HCT116 (cell line): Measurements from ENCODE around the gene DCUN1D2. TPM values are rescaled to one million over a fixed set of nuclear protein-coding genes. Genes with fewer than 3 reads are reported as not detected.

Experiments
- ATAC-seq: fragments of 200-7000 bp; cut with Tn5 transposase; 2 replicates; pipeline ENCODE4 v1.9.1; 2020; ENCODE audit warnings: mild to moderate bottlenecking, moderate library complexity
- BruUV-seq: library from RNA; stranded (reverse); fragments of 400-500 nt; replicated peaks from 2 replicates; lab custom pipeline; 2021; lab: Mats Ljungman, UMichigan
- CTCF ChIA-PET: fragments of 300-600 bp; sonication (Branson Sonifier 250); formaldehyde crosslinking; loops from one replicate; lab custom pipeline; 2021; ENCODE audit warnings: antibody characterized with exemption; lab: Charles Lee
- POLR2A ChIA-PET: fragments of 300-600, 350-600 bp; sonication (Branson Sonifier 250); formaldehyde crosslinking; loops from one replicate; lab custom pipeline; 2021; ENCODE audit warnings: antibody characterized with exemption; lab: Charles Lee
- RAD21 ChIA-PET, 2 experiments: fragments of 300-600 bp; sonication (Branson Sonifier 250); formaldehyde crosslinking; loops; one replicate each; lab custom pipeline; 2023; ENCODE audit warnings: low total read pairs in 2 of 2; ENCODE audit not compliant: uncharacterized antibody in 2 of 2, unreplicated experiment in 2 of 2, low non-redundant PET in 1 of 2; lab: Charles Lee
- DNase-seq: peaks from one replicate; pipeline ENCODE4 v3.0.0-alpha.2; 2010; ENCODE audit warnings: low read depth, low spot score
- H2AFZ ChIP-seq: fragments of 200-600 bp; shearing (Covaris generic), sonication (generic); 2 replicates; pipeline ENCODE4 v1.6.1; 2017; ENCODE audit warnings: low read depth, mixed run types, mixed read lengths, antibody characterized with exemption, low read length; ENCODE audit not compliant: poor library complexity, severe bottlenecking
- H3K27ac ChIP-seq: 2 replicates; pipeline ENCODE4 v1.5.1; 2012; ENCODE audit warnings: low read depth, low read length
- H3K27me3 ChIP-seq: fragments of 200-600 bp; sonication (generic); 2 replicates; pipeline ENCODE4 v1.6.1; 2016; ENCODE audit warnings: mixed run types, low read length, mixed read lengths; ENCODE audit not compliant: insufficient read depth
- H3K36me3 ChIP-seq, 2 experiments: fragments of 200-500 bp in 1 of 2; fragments of 200-600 bp in 1 of 2; sonication (Bioruptor generic) in 1 of 2; sonication (generic) in 1 of 2; 2 replicates each; pipeline versions ENCODE4 v1.5.1 to v1.6.1; 2014 to 2016; ENCODE audit warnings: low read length in 2 of 2, inconsistent platforms in 1 of 2, mixed read lengths in 1 of 2, mixed run types in 1 of 2; ENCODE audit not compliant: insufficient read depth in 2 of 2, control insufficient read depth in 1 of 2
- H3K4me1 ChIP-seq, 2 experiments: fragments of 200-600 bp in 1 of 2; sonication (generic) in 1 of 2; 2 replicates each; pipeline versions ENCODE4 v1.5.1 to v1.6.1; 2012 to 2017; ENCODE audit warnings: low read length in 2 of 2, inconsistent platforms in 1 of 2, mild to moderate bottlenecking in 1 of 2, mixed read lengths in 1 of 2, mixed run types in 1 of 2, moderate library complexity in 1 of 2; ENCODE audit not compliant: insufficient read depth in 2 of 2, control insufficient read depth in 1 of 2
- H3K4me2 ChIP-seq: fragments of 200-600 bp; sonication (generic); 2 replicates; pipeline ENCODE4 v1.6.1; 2017; ENCODE audit warnings: mixed run types, low read length, mixed read lengths
- H3K4me3 ChIP-seq, 2 experiments: fragments of 200-600 bp in 1 of 2; sonication (generic) in 1 of 2; replicated peaks in 1 of 2; 2 replicates each; pipeline ENCODE4 v1.5.1; 2011 to 2016; ENCODE audit warnings: low read length in 2 of 2, control low read depth in 1 of 2, low read depth in 1 of 2, mild to moderate bottlenecking in 1 of 2, mixed read lengths in 1 of 2, mixed run types in 1 of 2
- H3K79me2 ChIP-seq: fragments of 200-600 bp; sonication (generic); 2 replicates; pipeline ENCODE4 v1.6.1; 2017; ENCODE audit warnings: mild to moderate bottlenecking, mixed run types, low read length, moderate library complexity, mixed read lengths; ENCODE audit not compliant: insufficient read depth
- H3K9ac ChIP-seq: fragments of 200-600 bp; sonication (generic); 2 replicates; pipeline ENCODE4 v1.6.1; 2016; ENCODE audit warnings: low read length, mixed read lengths
- H3K9me2 ChIP-seq: fragments of 200-600 bp; sonication (generic), shearing (Covaris generic); 2 replicates; pipeline ENCODE4 v1.6.1; 2017; ENCODE audit warnings: mixed run types, mild to moderate bottlenecking, moderate library complexity; ENCODE audit not compliant: insufficient read depth
- H3K9me3 ChIP-seq, 2 experiments: fragments of 200-500 bp in 1 of 2; fragments of 200-600 bp in 1 of 2; sonication (Bioruptor generic) in 1 of 2; sonication (generic) in 1 of 2; 2 replicates each; pipeline ENCODE4 v1.6.1; 2014 to 2017; ENCODE audit warnings: low read length in 2 of 2, mixed read lengths in 2 of 2, inconsistent platforms in 1 of 2, low read depth in 1 of 2, mild to moderate bottlenecking in 1 of 2, mixed run types in 1 of 2, moderate library complexity in 1 of 2; ENCODE audit not compliant: control insufficient read depth in 1 of 2, insufficient read depth in 1 of 2
- H4K20me1 ChIP-seq: fragments of 200-600 bp; sonication (generic), shearing (Covaris generic); 2 replicates; pipeline ENCODE4 v1.6.1; 2017; ENCODE audit warnings: mixed run types, mild to moderate bottlenecking, moderate library complexity; ENCODE audit not compliant: insufficient read depth
- CBX3 ChIP-seq: IDR thresholded peaks from 2 replicates; pipeline ENCODE4 v1.6.1; 2012; ENCODE audit warnings: low read depth
- CEBPB ChIP-seq: IDR thresholded peaks from 2 replicates; pipeline ENCODE4 v1.6.1; 2012; ENCODE audit warnings: low read depth
- CTCF ChIP-seq, 3 experiments: fragments of 200-600 bp in 1 of 3; sonication (generic) in 1 of 3; IDR thresholded peaks in 2 of 3; conservative IDR thresholded peaks in 1 of 3; 2 replicates each; pipeline ENCODE4 v1.5.1; 2012 to 2017; ENCODE audit warnings: low read depth in 2 of 3, low read length in 2 of 3, antibody characterized with exemption in 1 of 3, borderline replicate concordance in 1 of 3, control low read depth in 1 of 3, mild to moderate bottlenecking in 1 of 3, mixed read lengths in 1 of 3, mixed run types in 1 of 3, moderate library complexity in 1 of 3; ENCODE audit not compliant: insufficient read depth in 1 of 3
- EGR1 ChIP-seq: IDR thresholded peaks from 2 replicates; pipeline ENCODE4 v1.6.1; 2012; ENCODE audit warnings: low read depth
- EZH2 ChIP-seq: fragments of 200-600 bp; sonication (generic); IDR thresholded peaks from 2 replicates; pipeline ENCODE4 v1.6.1; 2017; ENCODE audit warnings: antibody characterized with exemption, mixed run types
- EZH2phosphoT487 ChIP-seq: fragments of 200-600 bp; IDR thresholded peaks from 2 replicates; pipeline ENCODE4 v1.6.1; 2018; ENCODE audit warnings: antibody characterized with exemption, borderline replicate concordance
- MAX ChIP-seq: IDR thresholded peaks from 2 replicates; pipeline ENCODE4 v1.6.1; 2012
- POLR2AphosphoS5 ChIP-seq: IDR thresholded peaks from 2 replicates; pipeline ENCODE4 v1.6.1; 2011; ENCODE audit warnings: mild to moderate bottlenecking, low read depth, low read length, moderate library complexity
- RAD21 ChIP-seq: IDR thresholded peaks from 2 replicates; pipeline ENCODE4 v1.6.1; 2012; ENCODE audit warnings: low read depth, mild to moderate bottlenecking
- SIN3A ChIP-seq: IDR thresholded peaks from 2 replicates; pipeline ENCODE4 v1.6.1; 2012; ENCODE audit warnings: low read depth
- SRF ChIP-seq: IDR thresholded peaks from 2 replicates; pipeline ENCODE4 v1.6.1; 2012; ENCODE audit warnings: low read depth
- YY1 ChIP-seq: IDR thresholded peaks from 2 replicates; pipeline ENCODE4 v1.6.1; 2011; ENCODE audit warnings: low read length, low read depth, moderate library complexity, mild to moderate bottlenecking; ENCODE audit not compliant: insufficient replicate concordance; ENCODE audit errors: extremely low read depth
- intact Hi-C: fragments of 100-400 bp; cut with micrococcal nuclease; formaldehyde crosslinking; loops from 2 replicates; pipeline ENCODE4 v1.10.0; 2022
- total RNA-seq: library from RNA; stranded (reverse); gene quantifications from one replicate; pipeline ENCODE4 v1.2.1, GENCODE V29; 2021; ENCODE audit not compliant: unreplicated experiment

Gene DCUN1D2
- total RNA-seq, 1 experiment from 2014 or later, result 25.4 TPM

- DNase-seq (no peak), ATAC-seq (no peak)
- intact Hi-C loops, result no loop called here
- H3K79me2 ChIP-seq, result no peaks in the 10 kb centered on the region
- H3K9me2 ChIP-seq, result no peaks in the 10 kb centered on the region
- RAD21 ChIA-PET, result no interaction called here
- H3K36me3 ChIP-seq, result no peaks in the 10 kb centered on the region
- H3K9me3 ChIP-seq, result no peaks in the 10 kb centered on the region
- H3K4me2 ChIP-seq, result no peak overlapping the region
- H4K20me1 ChIP-seq, result no peaks in the 10 kb centered on the region
- BruUV-seq, result no TSS peak
- TF ChIP-seq POLR2AphosphoS5, result no peak
- TF ChIP-seq EZH2phosphoT487, result no peak
- TF ChIP-seq CEBPB, result no peak
- no peak for TF ChIP-seq EGR1
- no peak for TF ChIP-seq CTCF (IDR thresholded peaks at IDR 0.05 in 2 of 3, conservative IDR thresholded peaks at IDR 0.05 in 1 of 3; ENCODE audit: borderline replicate concordance in 1 of 3, insufficient read depth in 1 of 3, low read depth in 2 of 3, low read length in 2 of 3)
- TF ChIP-seq EZH2, result no peak
- TF ChIP-seq, all 23 proteins: peak for 0
- POLR2A ChIA-PET, result no interaction called here
- CTCF ChIA-PET, result no interaction called here
- no peak overlapping the region for H3K9ac ChIP-seq
- peaks cover 17 to 23% of the 10 kb centered on the region in 2 experiments for H3K4me1 ChIP-seq
- H2AFZ ChIP-seq, result no peak overlapping the region
- peak overlapping the region; percentile 6; the same call in 1 of the 2 replicates for H3K27ac ChIP-seq
- peaks cover 2% of the 10 kb centered on the region; the same call in 1 of the 2 replicates for H3K27me3 ChIP-seq
- H3K4me3 ChIP-seq, result no peak overlapping the region
These were observed 77.2 kb downstream of the DCUN1D2 start for GRCh38 chr13:113413178-113413897.

DNA sequence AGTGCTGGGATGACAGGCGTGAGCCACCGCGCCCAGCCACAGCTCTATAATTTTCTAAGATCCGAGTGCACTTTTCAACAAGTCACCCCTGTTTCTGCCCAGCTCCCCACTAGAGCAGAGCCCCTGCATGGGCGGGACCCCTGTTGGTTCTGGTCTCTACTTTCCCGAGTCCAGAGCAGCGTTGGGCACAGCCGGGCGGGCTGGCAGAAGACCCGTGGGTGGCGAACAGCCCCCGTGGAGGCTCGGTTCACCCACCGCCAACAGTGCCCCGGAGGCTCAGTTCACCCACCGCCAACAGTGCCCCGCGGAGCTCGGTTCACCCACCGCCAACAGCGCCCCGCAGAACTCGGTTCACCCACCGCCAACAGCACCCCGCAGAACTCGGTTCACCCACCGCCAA, 78.1 kb downstream of the DCUN1D2 start:
- no peaks in the 10 kb centered on the region for H3K79me2 ChIP-seq
- H3K27me3 ChIP-seq, result peaks cover 3% of the 10 kb centered on the region; the same call in 1 of the 2 replicates
- intact Hi-C loops, result no loop called here
- no peak overlapping the region for H3K27ac ChIP-seq
- RAD21 ChIA-PET, result no interaction called here
- POLR2A ChIA-PET, result no interaction called here
- BruUV-seq, result no TSS peak
- DNase-seq (no peak), ATAC-seq (no peak)
- H3K9me2 ChIP-seq, result no peaks in the 10 kb centered on the region
- no peaks in the 10 kb centered on the region for H4K20me1 ChIP-seq
- no peak overlapping the region for H3K4me3 ChIP-seq
- peaks cover 17 to 23% of the 10 kb centered on the region in 2 experiments for H3K4me1 ChIP-seq
- no peak overlapping the region for H2AFZ ChIP-seq
- H3K4me2 ChIP-seq, result no peak overlapping the region
- no peaks in the 10 kb centered on the region for H3K36me3 ChIP-seq
- no peaks in the 10 kb centered on the region for H3K9me3 ChIP-seq
- H3K9ac ChIP-seq, result no peak overlapping the region
- CTCF ChIA-PET, result no interaction called here
- TF ChIP-seq YY1 (no peak), CTCF (IDR thresholded peaks at IDR 0.05 in 2 of 3, conservative IDR thresholded peaks at IDR 0.05 in 1 of 3; ENCODE audit: borderline replicate concordance in 1 of 3, insufficient read depth in 1 of 3, low read depth in 2 of 3, low read length in 2 of 3) (no peak), SRF (no peak), EZH2phosphoT487 (no peak), CBX3 (no peak), RAD21 (no peak), MAX (no peak), SIN3A (no peak)
